ENCODE results near the gene C19orf81.

- TF ChIP-seq CTCF (IDR thresholded peaks at IDR 0.05) (no peak), EP300 (IDR thresholded peaks at IDR 0.05) (no peak), POLR2AphosphoS5 (IDR thresholded peaks at IDR 0.05) (no peak), POLR2A (IDR thresholded peaks at IDR 0.05) (no peak)
These were observed 15.3 kb upstream of the C19orf81 start for GRCh38 chr19:50633973-50634372.

Data from upper lobe of left lung (tissue), 4 donors.